NCI-H345 (cell line): Measurements from ENCODE around the gene MUC3A.
"Not testable (repeated sequence)": the region's sequence is repeated elsewhere in the genome, so short reads cannot be mapped to it uniquely, and the experiment has no call there.

ENCODE experiments used
- DNase-seq: peaks from one replicate; lab custom pipeline; 2025; lab: John Stamatoyannopoulos, UW

MUC3A gene, protein sequence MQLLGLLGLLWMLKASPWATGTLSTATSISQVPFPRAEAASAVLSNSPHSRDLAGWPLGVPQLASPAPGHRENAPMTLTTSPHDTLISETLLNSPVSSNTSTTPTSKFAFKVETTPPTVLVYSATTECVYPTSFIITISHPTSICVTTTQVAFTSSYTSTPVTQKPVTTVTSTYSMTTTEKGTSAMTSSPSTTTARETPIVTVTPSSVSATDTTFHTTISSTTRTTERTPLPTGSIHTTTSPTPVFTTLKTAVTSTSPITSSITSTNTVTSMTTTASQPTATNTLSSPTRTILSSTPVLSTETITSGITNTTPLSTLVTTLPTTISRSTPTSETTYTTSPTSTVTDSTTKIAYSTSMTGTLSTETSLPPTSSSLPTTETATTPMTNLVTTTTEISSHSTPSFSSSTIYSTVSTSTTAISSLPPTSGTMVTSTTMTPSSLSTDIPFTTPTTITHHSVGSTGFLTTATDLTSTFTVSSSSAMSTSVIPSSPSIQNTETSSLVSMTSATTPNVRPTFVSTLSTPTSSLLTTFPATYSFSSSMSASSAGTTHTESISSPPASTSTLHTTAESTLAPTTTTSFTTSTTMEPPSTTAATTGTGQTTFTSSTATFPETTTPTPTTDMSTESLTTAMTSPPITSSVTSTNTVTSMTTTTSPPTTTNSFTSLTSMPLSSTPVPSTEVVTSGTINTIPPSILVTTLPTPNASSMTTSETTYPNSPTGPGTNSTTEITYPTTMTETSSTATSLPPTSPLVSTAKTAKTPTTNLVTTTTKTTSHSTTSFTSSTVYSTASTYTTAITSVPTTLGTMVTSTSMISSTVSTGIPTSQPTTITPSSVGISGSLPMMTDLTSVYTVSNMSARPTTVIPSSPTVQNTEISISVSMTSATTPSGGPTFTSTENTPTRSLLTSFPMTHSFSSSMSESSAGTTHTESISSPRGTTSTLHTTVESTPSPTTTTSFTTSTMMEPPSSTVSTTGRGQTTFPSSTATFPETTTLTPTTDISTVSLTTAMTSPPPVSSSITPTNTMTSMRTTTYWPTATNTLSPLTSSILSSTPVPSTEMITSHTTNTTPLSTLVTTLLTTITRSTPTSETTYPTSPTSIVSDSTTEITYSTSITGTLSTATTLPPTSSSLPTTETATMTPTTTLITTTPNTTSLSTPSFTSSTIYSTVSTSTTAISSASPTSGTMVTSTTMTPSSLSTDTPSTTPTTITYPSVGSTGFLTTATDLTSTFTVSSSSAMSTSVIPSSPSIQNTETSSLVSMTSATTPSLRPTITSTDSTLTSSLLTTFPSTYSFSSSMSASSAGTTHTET (N-terminal part only)

DNA sequence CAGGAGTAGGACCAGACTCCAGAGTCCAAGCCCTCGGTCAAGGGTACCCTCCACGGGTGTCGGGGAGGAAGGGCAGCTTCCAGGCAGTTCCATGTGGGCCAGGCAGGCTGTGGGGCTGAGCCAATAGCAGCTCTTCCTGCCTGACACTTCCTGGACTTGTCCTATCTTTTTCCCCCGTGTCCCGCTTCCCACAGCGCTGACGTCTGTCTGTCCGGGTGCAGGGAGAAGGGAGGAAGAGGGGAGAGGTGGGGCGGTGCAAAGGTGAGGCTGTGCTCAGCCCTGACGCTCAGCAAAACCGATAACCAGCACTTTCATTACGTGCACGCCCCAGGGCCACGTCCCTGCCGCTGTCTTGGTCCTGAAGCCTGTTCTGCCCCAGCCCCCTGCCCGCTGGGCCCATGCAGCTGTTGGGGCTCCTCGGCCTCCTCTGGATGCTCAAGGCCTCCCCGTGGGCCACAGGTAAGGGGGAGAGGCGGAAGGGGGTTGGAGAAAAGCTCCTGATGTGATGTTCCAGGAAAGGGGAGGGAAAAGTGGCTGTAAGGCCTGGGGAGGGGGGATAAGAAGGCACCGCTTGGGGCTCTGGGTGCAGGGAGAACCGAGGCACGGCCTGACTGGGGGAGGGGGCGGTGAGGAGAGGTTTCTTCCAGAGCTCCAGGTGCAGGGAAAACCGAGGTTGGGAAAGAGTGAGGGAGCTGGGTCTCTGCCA lies at the start of gene MUC3A:
Gene MUC3A (plus strand): TSS at position 308 of the 706 bp plus-strand sequence. CDS start 91 bp downstream, at position 399.
- DNase-seq: no peak

DNA sequence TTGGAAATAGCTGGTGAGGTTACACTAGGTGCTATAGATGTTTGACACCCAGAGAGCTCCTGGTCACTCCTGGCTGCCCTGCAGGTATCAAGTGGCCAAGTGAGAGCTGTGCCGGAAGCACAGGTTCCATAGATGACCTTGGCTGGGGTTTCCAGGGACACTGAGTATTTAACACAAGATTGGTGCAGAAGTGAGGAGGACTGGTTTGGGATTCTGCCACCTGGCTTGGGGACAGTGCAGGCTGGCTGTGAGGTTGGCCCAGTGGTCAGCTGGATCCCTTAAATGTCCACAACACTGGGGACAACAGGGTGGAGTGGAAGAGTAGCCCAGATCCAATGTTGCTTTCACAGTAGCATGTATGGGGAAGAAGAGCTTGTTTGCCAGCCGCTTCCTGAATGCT lies 48.4 kb upstream of the MUC3A start:
- DNase-seq: no peak

DNA sequence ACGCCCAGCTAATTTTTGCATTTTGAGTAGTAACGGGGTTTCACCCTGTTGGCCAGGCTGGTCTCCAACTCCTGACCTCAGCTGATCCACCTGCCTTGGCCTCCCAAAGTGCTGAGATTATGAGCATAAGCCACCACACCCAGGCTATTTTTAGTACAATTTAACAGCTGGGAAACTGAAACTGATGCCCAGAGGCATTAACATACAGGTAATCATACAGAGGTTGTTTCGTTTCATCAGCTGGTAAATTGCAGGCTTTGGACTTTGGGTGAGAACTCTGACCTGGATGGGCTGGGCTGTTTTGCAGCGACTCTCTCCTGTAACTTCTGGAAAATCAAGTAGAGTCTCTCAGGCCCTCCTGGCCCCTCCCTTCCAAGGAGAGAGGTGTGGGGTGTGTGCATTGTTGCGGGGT lies 47.4 kb upstream of the MUC3A start:
- no peak for DNase-seq

DNA sequence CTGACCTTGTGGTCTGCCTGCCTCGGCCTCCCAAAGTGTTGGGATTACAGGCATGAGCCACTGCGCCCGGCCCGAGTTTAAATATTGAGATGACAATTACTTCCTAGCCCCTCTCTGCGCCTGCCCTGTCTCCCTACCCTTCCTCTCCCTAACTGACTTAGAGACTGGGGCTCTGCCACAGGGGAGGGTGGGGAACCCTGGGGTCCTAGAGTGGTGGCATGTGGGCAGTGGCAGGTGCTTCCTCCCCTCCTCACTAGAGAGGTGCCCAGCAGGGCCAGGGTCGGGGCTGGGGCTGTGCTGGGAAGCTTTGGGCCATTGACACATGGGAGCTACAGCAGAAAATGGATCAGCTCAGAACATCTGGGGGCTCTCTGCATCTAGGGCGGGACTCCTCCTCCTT lies 46.7 kb upstream of the MUC3A start:
- no peak for DNase-seq

DNA sequence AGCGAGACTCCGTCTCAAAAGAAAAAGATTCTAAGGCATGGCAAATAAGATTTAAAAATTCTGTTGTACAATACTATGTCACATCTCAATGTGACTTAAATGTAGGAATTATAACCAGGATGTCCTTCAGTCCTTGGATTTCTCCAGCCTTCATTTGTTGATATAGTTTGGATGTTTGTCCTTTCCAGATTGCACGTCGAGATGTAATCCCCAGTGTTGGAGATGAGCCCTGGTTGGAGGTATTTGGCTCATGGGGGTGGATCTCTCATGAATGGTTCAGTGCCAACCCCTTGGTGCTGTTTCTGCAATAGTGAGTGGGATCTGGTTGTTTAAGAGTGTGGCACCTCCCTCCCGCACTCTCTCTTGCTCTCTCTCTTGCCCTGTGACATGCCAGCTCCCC lies 40.8 kb upstream of the MUC3A start:
- DNase-seq: no peak

DNA sequence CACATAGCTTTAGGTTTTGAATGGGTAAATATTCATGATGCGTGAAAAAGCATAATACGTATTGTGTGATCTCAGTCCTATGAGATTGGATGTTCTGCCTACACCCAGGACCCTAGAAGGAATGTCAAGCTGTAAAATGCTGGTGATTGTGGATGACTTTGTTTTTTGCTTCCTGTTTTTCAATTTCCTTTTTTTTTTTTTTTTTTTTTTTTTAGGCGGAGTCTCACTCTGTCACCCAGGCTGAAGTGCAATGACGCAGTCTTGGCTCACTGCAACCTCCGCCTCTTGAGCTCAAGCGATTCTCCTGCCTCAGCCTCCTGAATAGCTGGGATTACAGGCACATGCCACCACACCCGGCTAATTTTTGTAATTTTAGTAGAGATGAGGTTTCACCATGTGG lies 38.9 kb upstream of the MUC3A start:
- not testable (repeated sequence) for DNase-seq

DNA sequence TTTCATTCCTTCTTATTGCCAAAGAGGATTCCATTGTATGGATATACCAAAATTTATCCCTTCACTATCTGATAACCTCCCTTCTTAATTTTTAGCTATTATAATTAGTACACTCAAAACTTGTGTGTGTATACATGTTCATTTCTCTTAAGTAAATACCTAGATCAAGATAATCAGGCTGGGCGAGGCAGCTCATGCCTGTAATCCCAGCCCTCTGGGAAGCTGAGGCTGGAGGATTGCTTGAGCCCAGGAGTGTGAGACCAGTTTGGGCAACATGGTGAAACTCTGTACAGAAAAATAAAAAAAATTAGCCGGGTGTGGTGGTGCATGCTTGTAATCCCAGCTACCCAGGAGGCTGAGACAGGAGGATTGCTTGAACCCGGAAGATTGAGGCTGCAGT lies 37.9 kb upstream of the MUC3A start:
- no peak for DNase-seq

DNA sequence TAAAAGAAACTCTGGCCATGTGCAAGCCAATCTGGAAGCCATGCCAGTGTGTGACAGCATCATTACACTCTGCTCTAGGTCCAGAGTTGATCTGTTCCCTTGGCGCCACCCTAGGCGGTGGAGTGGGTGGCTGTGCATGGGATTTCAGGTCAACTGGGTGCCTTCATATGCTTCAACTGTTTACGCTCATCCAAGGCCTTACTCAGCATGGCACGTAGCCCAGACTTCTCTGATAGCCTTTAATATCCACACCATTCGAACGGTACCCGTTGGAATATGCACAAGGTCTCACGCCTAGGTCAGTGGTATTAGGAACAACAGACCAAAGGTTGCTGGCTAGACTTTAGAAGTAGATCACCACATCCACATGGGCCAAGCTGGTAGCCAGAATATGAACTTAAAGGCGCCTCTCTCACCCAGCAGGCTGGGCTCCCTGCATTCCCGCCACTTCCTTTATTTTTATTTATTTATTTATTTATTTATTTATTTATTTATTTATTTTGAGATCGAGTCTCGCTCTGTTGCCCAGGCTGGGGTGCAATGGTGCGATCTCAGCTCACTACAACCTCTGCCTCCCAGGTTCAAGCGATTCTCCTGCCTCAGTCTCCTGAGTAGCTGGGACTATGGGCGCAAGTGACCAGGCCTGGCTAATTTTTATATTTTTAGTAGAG lies 35.0 kb upstream of the MUC3A start:
- DNase-seq: no peak

DNA sequence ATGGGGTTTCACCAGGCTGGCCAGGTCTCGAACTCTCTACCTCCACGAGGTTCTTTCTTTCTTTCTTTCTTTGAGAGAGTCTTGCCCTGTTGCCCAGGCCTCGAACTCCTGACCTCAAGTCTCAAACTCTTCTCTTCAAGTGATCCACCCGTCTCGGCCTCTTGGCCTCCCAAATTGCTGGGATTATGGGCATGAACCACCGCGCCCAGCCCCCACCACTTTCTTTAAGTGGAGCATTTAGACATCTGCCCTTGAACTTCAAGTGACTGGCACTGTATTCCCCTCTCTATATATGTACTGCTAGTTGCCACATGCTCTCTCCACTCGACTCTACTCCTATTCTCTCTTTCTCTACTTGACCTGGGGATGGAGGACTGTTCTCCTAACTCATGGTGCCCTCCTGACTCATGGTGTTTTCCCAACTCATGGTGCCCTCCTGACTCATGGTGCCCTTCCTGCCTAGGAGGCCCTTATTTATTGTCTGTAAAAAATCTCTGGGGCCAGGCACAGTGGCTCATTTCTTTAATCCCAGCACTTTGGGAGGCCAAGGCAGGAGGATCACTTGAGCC lies 34.4 kb upstream of the MUC3A start:
- DNase-seq: no peak

DNA sequence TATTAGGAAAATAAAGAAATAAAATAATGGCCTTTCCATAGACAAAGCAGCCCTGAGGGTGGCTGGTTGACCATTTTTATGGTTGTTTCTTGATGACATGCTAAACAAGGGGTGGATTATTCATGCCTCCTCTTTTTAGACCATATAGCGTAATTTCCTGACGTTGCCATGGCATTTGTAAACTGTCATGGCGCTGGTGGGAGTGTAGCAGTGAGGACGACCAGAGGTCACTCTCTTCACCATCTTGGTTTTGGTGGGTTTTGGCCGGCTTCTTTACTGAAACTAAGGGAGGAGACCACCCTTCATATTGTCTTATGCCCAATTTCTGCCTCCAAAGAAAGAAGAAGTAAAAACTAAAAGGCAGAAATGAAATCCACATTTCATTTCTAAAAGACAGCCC lies 30.0 kb upstream of the MUC3A start:
- DNase-seq: not testable (repeated sequence)

DNA sequence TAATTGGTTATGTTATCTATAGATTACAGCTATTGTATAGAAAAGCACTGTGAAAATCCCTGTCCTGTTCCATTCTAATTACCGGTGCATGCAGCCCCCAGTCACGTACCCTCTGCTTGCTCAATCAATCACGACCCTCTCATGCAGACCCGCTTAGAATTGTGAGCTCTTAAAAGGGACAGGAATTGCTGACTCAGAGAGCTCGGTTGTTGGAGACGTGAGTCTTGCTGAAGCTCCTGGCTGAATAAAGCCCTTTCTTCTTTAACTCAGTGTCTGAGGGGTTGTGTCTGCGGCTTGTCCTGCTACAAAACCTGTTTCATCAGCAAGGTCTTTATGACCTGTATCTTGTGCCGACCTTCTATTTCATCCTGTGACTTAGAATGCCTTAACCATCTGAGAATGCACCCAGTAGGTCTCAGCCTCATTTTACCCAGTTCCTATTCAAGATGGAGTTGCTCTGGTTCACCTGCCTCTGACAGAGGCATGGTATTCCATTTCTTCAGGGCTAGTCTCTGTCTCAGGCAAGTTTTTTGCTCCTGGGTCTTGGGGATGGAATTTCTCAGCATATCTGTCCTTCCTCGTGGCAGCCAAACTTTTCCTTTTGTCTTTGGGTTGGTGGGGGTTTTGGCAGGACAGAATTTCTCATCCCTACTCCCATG lies 29.4 kb upstream of the MUC3A start:
- DNase-seq: not testable (repeated sequence)

DNA sequence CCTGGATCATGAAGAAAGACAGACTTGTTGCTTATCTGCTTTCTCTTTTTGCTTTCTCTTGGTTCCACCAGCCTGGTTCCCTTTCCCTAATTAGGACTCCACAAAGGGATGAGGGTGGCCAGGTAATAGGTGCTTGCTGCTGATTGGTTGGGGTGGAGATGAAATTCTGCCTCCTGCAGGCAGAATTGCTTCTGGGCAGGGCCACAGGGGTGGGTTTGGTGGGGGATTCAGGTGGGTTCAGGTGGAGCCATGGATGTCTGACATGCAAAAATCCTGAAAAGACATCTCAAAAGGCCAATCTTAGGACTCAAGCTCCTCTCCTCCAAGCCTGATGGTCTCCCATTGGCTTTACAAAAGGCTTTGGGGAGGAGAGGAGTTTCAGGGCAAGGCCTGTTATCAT lies 28.3 kb upstream of the MUC3A start:
- no peak for DNase-seq

DNA sequence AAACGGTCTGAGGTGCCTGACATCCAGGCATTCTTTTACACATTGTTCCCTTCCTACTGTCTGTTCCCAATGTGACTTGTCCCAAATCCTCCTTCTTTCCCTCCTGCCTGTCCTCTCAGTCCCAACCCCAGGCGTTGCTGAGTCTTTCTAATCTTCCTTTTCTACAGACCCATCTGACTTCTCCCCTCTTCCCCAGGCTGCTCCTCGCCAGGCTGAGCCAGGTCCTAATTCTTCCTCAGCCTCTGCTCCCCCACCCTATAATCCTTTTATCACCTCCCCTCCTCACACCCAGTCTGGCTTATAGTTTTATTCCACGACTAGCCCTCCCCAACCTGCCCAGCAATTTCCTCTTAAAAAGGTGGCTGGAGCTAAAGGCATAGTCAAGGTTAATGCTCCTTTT lies 25.7 kb upstream of the MUC3A start:
- not testable (repeated sequence) for DNase-seq

DNA sequence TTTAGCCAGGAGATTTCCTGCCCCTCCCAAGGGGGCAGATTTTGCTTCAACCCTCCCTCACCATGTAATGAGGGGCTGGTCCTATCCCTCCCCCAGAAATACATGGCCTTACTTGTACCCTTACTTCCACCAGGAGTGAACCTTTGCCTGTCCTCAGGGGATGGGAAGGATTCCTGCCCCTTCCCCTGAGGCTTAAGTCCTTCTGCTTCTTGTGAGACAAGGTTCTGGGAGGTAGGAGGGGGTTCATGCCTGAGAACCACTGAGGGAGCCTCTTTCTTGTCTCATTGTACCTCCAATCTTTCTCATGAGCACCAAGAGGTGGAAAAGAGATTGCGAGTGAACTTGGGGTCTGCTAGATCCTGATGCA lies 19.5 kb upstream of the MUC3A start:
- DNase-seq: no peak

DNA sequence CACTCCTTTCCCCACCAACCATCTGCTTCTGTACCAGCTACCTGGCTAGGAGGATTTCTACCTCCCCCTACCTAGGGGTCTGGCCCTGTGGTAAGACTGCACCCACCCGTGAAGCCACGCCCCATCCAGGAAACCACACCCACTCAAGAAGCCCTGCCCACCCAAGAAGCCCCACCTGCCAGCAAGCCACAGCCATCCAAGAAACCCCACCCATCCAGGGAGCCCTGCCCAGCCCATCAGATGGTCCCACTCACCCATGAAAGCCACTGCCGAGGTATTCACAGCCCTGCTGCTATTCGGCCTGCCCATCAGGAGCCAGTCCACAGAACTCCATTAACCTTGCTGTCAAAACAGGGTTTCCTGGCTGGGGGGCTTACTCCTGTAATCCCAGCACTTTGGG lies 15.6 kb upstream of the MUC3A start:
- DNase-seq: no peak

DNA sequence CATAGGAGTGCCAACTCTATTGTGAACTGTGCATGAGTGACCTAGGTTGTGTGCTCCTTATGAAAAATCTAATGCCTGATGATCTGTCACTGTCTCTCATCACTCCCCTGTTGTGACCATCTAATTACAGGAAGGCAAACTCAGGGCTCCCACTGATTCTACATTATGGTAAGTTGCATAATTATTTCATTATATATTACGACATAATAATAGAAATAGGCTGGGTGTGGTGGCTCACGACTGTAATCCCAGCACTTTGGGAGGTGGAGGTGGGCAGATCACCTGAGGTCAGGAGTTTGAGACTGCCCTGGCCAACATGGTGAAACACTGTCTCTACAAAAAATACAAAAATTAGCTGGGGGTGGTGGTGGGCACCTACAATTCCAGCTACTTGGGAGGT lies 14.0 kb upstream of the MUC3A start:
- DNase-seq: not testable (repeated sequence)

DNA sequence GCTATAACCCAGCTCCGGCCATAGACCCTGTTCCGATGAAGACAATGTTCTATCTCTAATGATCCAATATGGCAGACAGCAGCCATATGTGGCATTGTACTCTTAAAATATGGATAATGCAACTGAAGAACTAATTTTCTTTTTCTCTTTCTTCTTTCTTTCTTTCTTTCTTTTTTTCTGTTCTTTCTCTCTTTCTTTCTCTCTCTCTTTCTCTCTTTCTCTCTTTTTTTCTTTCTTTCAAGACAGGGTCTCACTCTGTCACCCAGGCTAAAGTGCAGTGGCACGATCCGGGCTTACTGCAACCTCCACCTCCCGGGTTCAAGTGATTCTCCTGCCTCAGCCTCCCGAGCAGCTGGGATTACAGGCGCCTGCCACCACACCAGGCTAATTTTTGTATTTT lies 13.2 kb upstream of the MUC3A start:
- not testable (repeated sequence) for DNase-seq

DNA sequence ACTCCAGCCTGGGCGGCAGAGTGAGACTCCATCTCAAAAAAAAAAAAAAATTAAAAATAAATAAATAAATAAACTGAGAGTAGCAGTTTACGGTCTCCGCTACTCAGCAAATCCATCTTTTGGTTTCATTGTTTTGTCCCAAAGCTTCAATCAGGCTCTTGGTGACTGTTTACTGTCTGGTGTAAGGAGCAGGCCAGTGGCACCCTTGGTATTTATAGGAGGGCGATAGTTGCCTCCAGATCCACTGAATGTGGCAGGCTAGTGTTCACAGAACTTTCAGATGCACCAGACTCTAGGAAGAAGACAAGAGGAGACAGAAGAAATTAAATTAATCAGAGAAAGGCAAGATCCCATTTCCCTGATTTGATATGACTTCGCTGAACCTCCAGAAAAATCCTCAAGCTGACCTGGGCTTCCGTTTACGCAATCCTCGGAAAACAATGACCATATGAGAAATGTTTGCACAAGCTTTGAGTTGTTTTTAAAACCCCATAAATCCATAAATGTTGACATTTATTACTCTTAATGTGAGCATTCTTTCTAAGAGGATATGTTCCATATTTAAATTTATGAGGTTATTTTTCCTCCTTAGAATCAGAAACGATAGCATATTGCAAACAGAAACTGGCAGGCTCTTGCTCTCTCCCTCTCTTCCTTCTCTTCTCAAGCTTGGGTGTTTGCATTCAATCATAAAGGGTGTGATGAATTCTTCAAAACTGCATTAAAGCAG lies 7.1 kb upstream of the MUC3A start:
- DNase-seq: no peak

DNA sequence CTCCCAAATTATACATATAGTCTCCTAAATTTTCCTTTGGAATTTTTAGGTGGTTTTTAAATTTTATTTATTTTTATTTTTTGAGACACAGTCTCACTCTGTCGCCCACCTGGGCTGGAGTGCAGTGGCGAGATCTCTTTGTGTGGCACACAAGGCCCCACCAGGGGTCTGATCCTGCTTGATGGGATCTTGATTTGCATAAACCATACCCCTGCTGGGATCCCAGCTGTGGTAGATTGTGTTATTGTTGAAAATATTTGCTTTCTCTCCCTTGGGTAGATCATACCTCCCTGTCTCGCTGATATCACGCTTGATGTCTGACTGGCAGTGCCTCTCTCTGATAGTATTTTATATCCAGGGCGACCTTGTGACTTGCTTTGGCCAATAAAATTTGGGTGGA lies 5.6 kb upstream of the MUC3A start:
- no peak for DNase-seq

DNA sequence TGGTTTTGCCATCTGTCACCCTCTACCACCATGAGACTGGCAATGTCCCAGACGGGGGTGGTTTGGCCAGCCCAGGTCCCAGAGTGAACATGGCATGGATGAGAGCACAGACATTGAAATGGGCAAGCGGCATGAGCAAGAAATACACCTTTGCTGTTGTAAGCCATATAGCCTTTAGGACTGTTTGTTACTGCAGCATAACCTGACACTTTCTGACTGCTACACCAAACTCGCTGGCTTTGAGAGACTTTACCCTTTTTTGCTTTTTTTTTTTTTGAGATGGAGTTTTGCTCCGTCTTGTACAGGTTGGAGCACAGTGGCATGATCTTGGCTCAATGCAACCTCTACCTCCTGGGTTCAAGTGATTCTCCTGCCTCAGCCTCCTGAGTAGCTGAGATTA lies 5.2 kb upstream of the MUC3A start:
- no peak for DNase-seq
